Measurements from ENCODE around the gene EIF3A.

Gene EIF3A

DNA sequence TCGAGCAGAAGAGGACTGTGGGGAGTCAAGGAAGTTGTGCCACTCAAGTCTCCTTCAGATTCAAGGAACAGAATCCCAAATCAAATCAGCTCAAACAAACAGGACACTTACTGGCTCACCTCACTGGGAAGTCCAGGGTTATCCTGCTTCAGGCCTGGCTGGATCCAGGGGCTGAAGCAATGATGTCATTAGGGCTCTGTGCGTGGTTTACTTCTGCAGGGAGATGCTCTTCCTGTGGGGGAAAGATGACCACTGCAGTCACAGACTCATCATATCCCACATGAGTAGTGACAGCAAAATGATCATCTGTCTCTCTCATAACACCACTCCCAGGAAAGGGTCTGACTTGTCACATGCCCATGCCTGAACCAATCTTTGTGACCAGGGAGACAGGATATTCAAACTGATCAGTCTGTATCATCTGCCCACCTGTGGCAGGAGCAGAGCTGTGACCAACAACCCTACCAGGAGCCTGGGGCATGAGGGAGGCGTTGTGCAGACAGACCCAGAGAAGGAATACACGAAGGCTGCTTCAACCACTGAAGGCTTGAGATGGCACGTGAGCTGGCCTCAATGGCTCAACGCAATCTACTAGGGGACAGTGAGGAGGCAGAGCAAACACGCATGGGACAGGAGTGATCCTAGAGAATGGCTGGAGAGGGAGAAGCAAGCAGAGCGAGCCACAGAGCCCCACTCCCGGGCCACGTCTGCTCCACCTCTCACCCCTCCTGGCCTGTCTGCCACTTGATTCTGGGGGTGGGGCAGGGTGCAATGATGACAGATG lies 78.7 kb downstream of the EIF3A start:
- no peak for DNase-seq

DNA sequence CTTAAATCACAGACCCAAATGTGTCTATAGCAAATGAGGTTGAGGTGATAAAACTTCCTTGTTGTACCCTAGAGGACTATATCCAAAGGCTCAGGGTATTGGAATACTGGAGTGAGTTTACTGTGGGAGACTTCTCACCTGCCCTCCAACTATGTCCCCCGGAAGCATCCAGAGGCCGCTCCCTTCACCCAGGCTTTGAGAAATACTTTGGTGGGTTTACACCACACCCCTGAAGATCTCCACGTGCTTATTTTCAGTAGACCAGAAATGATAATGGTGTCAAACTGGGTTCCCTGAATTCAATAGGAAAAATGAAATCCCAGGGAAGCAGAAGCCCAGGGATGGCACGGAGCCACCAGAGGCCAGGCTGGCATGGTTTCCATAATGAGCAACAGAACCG lies 82.4 kb downstream of the EIF3A start:
- DNase-seq, result no peak

DNA sequence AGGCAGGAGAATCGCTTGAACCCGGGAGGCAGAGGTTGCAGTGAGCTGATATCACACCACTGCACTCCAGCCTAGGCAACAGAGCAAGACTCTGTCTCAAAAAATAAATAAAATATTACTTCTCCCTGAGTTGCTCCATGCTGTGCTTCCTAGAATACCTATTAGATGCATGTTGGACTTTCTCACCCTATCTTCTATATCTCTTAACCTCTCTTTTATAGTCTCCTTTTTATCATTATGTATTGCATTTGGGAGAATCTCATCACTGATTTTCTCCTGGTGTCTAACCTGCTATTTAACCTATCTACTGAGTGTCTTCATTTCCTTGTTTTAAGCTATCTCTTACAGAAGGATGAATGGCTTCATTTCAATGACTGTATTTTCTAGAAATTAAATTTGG lies 83.2 kb downstream of the EIF3A start:
- DNase-seq, result no peak

DNA sequence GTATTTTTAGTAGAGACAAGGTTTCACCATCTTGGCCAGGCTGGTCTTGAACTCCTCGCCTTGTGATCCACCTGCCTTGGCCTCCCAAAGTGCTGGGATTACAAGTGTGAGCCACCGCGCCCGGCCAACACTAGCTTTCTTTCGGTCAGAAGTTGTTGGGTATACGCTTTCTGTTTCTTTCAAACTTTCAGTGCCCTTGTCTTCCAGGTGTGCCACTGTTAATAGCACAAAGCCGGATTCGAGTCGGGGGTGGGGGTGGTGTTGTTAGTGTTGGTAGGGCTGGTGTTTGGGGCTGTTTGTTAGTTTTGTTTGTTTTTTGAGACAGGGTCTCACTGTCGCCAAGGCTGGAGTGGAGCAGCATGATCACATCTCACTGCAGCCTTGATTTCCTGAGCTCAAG lies 84.9 kb downstream of the EIF3A start:
- DNase-seq, result no peak

DNA sequence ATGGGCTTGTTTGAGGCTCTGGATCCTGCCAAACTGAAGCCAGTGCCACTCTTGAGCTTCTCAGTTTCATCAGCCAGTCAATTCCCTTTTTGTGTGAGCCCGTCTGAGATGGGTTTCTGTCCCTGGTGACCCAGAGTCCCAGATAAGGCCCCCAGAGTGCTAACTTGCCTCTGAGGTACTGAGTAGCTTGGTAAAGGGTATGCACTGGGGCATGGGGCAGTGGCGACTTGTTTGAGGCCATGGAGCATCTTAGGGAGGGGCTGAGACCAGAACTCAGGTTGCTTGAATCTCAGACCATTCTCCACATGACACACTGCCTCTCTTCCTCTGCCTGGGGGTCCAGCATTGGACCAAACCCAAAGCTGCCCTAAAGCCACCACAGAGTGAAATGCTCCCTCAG lies 86.3 kb downstream of the EIF3A start:
- no peak for DNase-seq

DNA sequence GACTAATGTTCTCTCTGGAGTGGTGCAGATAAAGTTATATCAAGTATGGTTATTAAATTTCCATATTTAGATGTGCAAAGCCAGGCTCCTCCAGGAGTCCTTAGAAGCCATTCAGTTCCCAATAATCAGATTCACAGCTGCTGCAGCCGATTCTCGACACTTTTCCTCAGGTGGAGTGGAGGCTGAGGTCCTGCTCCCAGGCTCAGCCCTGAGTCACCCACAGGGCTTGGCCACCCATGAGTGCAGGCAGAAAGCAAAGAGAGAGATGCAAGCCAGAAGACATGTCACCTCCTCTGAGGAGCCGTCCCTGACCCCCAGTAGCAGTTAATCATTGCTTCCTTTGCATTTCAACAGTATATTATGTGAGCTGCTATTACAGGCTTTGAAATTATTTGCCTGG lies 87.4 kb downstream of the EIF3A start:
- DNase-seq, result no peak

DNA sequence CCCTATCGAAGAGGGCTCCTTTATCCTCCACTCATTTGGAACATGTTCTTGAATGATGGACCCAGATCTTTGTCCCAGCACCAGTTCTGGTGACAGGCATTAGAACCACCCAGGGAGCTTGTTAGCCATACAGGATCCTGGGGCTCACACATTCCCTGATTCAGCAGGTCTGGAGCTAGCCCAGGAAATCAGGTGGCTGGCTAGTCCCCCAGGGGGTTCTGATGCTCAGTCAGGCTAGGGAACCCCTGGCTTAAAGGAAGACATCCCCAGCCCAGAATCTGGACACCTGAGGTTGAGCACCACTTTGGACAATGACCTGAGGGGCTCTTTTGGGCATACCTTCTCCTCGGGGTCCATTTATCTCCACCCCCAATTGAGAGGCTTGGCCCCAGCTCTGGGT lies 88.1 kb downstream of the EIF3A start:
- no peak for DNase-seq

DNA sequence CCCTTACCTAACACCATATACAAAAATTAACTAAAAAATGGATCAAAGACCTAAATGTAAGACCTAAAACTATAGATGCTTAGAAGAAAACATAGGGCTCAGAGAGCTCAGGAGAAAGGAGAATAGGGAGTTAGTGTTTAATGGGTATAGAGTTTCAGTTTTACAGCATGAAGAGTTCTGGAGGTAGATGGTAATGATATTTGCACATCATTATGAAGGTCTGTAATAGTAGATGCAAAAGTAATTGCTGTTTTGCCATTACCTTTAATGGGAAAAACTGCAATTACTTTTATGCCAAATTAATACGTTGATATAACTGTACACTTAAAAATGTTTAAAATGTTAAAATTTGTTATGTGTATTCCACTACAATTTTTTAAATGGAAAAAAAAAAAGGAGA lies 90.3 kb downstream of the EIF3A start:
- no peak for DNase-seq

DNA sequence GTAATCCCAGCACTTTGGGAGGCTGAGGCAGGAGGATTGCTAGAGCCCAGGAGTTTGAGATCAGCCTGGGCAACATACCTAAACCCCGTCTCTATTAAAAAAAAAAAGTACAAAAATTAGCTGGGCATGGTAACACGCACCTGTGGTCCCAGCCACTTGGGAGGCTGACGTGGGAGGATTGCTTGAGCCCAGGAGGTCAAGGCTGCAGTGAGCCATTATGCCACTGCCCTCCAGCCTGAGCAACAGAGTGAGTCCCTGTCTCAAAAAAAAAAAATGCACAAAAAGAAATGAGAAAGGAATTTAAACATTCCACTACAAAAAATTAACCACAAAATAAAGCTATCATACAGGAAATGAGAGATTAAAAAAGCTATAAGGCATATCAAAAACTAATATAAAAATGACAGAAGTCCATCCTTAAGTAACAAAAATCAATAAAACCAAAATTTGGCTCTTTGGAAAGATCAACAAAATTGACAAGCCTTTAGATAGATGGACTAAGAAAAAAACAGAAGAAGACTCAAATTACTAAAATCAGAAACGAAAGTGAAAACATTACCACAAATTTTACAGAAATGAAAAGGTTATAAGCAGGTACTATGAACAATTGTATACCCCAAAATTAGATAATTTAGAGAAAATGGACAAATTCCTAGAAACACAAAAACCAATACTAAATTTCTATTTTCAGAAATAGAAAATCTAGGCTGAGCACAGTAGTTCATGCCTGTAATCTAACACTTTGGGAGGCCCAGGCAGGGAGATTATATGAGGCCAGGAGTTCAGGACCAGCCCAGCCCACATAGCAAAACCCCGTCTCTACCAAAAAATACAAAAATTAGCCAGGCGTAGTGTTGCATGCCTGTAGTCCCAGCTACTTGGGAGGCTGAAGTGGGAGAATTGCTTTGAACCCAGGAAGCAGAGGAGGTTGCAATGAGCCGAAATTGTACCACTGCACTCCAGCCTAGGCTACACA lies 93.5 kb downstream of the EIF3A start:
- DNase-seq, result no peak

DNA sequence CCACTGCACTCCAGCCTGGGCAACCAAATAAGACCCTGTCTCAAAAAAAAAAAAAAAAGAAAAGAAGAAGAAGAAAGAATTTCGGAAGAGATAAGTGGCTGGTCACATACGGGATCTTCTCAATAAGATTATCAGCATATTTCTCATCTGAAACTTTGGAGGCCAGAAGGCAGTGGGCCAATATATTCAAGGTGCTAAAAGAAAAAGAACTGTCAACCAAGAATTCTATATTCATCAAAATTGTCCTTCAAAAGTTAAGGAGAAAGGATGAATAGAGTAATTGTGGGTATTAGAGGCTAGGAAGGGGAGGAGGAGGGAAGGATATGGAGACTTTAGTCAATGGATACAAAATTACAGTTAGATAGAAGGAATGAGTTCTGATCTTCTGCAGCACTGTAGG lies 95.0 kb downstream of the EIF3A start:
- DNase-seq, result no peak

Data from fibroblast of skin of scalp (primary cell).